K562 (cell line): ENCODE measurements around the gene ABCC11. TPM values are rescaled to one million over a fixed set of nuclear protein-coding genes. Genes with fewer than 3 reads are reported as not detected.

ENCODE experiments used
- ARNT ChIP-seq, 2 experiments: fragments of 450-650 bp; IDR thresholded peaks; 2 replicates each; pipeline ENCODE4 v1.6.1; 2016; ENCODE audit warnings: mild to moderate bottlenecking in 1 of 2
- ATF7 ChIP-seq: fragments of 450-650 bp; IDR thresholded peaks from 2 replicates; pipeline ENCODE4 v1.7.1; 2014; ENCODE audit warnings: mild to moderate bottlenecking, moderate library complexity
- EZH2 ChIP-seq: IDR thresholded peaks from 2 replicates; pipeline ENCODE4 v1.6.1; 2012; ENCODE audit warnings: low read depth, mild to moderate bottlenecking, inconsistent platforms, low read length, borderline replicate concordance
- FOXM1 ChIP-seq, 2 experiments: fragments of 450-650 bp in 1 of 2; sonication (generic) in 1 of 2; formaldehyde crosslinking in 1 of 2; IDR thresholded peaks; 2 replicates each; pipeline versions ENCODE4 v1.6.1 to v1.9.0; 2017 to 2022; ENCODE audit warnings: low read depth in 2 of 2, mild to moderate bottlenecking in 2 of 2, missing genetic modification reagents in 1 of 2, moderate library complexity in 1 of 2
- PHF8 ChIP-seq: fragments of 200-600 bp; sonication (generic); IDR thresholded peaks from 2 replicates; pipeline ENCODE4 v1.6.1; 2012; ENCODE audit warnings: mixed run types, mild to moderate bottlenecking, inconsistent platforms, low read length, moderate library complexity, borderline replicate concordance
- RREB1 ChIP-seq: fragments of 250-450 bp; sonication (Bioruptor Pico); IDR thresholded peaks from 2 replicates; pipeline ENCODE4 v1.4.0; 2020
- SFPQ ChIP-seq: fragments of 200-400 bp; formaldehyde crosslinking; IDR thresholded peaks from 2 replicates; pipeline ENCODE4 v1.6.1; 2017; ENCODE audit warnings: mild to moderate bottlenecking, low read depth, low read length, moderate library complexity
- TAF15 ChIP-seq: fragments of 200-400 bp; formaldehyde crosslinking; IDR thresholded peaks from 2 replicates; pipeline ENCODE4 v1.6.1; 2017; ENCODE audit warnings: mild to moderate bottlenecking, low read depth, low read length, moderate library complexity
- ZC3H8 ChIP-seq: fragments of 450-650 bp; IDR thresholded peaks from 2 replicates; pipeline ENCODE4 v1.6.1; 2017
- ZNF583 ChIP-seq: fragments of 250-450 bp; sonication (Bioruptor Pico); IDR thresholded peaks from 2 replicates; pipeline ENCODE4 v1.4.0; 2020
- polyA plus RNA-seq, 8 experiments: library from polyadenylated mRNA; depleted of rRNA in 4 of 8; stranded (reverse) in 5 of 8; unstranded in 3 of 8; fragments of >200 nt; fragmentation: Nextera tagmentation in 2 of 8; fragmentation: Illumina TruSeq in 1 of 8; extraction: Ambion mirVana in 2 of 8; extraction: Trizol in 1 of 8; gene quantifications; 2 replicates each; pipeline versions ENCODE4 v1.2.1 to v1.2.3, GENCODE V29; 2011 to 2014; ENCODE audit warnings: inconsistent platforms in 1 of 8, missing spikeins in 1 of 8
- total RNA-seq, 7 experiments: library from RNA; depleted of rRNA in 6 of 7; stranded (reverse); fragments of >200 nt in 6 of 7; fragmentation: Illumina TruSeq in 2 of 7; extraction: Trizol in 2 of 7; gene quantifications; 2 replicates each; pipeline versions ENCODE4 v1.2.1 to v1.2.3, GENCODE V29; 2011 to 2021; ENCODE audit warnings: low replicate concordance in 1 of 7
- TF ChIP-seq, protein P1 (sequence below), 2 experiments: fragments of 450-650 bp; formaldehyde crosslinking in 1 of 2; IDR thresholded peaks; 2 replicates each; pipeline versions ENCODE4 v1.4.0 to v1.6.1; 2014 to 2020; ENCODE audit warnings: mild to moderate bottlenecking in 2 of 2, borderline replicate concordance in 1 of 2, low read depth in 1 of 2

Gene ABCC11
- total and polyA plus RNA-seq, 9 of the 15 experiments (the other 6 are each of a cell fraction or from before 2014, with no cell fraction given), result 0.04 to 0.14 (median 0.04) TPM; not detected in 6

DNA sequence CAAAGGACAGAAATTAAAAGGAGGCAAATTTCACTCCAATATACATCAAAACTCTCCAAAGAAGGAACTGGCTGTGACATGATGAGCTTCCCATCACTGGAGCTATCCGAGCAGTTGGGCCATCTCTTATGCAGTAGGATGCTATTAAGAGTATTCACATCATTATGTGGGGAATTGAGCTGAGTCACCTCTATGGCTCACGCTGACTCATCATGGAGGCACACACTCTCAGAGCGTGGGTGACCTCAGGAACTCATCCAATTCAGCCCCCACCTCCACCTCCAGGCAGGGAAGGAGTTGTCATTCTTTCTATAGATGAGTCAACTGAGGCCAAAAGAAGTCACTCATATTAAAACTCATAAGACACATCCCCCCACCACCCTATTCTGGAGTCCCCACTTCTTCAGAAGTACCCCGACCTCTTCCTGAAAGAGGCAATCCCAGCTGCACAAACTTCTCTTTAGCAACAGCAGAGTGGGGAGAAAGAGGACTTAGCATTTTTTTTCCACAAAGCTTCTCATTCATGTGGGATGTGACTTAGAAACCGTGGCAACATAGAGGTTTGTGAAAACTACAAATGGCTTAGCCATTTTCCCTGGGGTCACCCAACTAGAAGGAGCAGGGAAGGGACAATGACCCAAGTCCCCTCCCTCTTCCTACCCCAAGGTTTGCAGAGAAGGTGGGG is 124.1 kb downstream of the ABCC11 start (continued):
- TF ChIP-seq PHF8 (no peak), ZC3H8 (no peak), ARNT (IDR thresholded peaks at IDR 0.05) (no peak), EZH2 (no peak), TAF15 (no peak), FOXM1 (IDR thresholded peaks at IDR 0.05; ENCODE audit: low read depth) (no peak), FOXM1 (CRISPR knock-in tag; IDR thresholded peaks at IDR 0.05; ENCODE audit: low read depth) (no peak), ZNF583 (no peak), RREB1 (no peak), ATF7 (peak; percentile 33; the same call in 1 of the 2 replicates), SFPQ (no peak)
- TF ChIP-seq, protein P1, sequence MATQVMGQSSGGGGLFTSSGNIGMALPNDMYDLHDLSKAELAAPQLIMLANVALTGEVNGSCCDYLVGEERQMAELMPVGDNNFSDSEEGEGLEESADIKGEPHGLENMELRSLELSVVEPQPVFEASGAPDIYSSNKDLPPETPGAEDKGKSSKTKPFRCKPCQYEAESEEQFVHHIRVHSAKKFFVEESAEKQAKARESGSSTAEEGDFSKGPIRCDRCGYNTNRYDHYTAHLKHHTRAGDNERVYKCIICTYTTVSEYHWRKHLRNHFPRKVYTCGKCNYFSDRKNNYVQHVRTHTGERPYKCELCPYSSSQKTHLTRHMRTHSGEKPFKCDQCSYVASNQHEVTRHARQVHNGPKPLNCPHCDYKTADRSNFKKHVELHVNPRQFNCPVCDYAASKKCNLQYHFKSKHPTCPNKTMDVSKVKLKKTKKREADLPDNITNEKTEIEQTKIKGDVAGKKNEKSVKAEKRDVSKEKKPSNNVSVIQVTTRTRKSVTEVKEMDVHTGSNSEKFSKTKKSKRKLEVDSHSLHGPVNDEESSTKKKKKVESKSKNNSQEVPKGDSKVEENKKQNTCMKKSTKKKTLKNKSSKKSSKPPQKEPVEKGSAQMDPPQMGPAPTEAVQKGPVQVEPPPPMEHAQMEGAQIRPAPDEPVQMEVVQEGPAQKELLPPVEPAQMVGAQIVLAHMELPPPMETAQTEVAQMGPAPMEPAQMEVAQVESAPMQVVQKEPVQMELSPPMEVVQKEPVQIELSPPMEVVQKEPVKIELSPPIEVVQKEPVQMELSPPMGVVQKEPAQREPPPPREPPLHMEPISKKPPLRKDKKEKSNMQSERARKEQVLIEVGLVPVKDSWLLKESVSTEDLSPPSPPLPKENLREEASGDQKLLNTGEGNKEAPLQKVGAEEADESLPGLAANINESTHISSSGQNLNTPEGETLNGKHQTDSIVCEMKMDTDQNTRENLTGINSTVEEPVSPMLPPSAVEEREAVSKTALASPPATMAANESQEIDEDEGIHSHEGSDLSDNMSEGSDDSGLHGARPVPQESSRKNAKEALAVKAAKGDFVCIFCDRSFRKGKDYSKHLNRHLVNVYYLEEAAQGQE (IDR thresholded peaks at IDR 0.05; ENCODE audit: borderline replicate concordance), result no peak
- TF ChIP-seq, protein P1 (CRISPR knock-in tag; IDR thresholded peaks at IDR 0.05; ENCODE audit: low read depth), result no peak
